CD4-positive, alpha-beta T cell (primary cell): ENCODE measurements around the gene ATP8A2. TPM values are rescaled to one million over a fixed set of nuclear protein-coding genes. Genes with fewer than 3 reads are reported as not detected.

Experiments
- ATAC-seq: fragments of 200-7000 bp; cut with Tn5 transposase; one replicate; pipeline ENCODE4 v1.10.0; 2022; ENCODE audit warnings: mild to moderate bottlenecking; ENCODE audit not compliant: poor library complexity
- CTCF ChIA-PET: fragments of 350-600 bp; sonication (Branson Sonifier 250); formaldehyde crosslinking; loops from one replicate; lab custom pipeline; 2021; ENCODE audit warnings: antibody characterized with exemption, inconsistent platforms; lab: Charles Lee
- POLR2A ChIA-PET: fragments of 350-600 bp; sonication (Branson Sonifier 250); formaldehyde crosslinking; loops from one replicate; lab custom pipeline; 2021; ENCODE audit warnings: antibody characterized with exemption, inconsistent platforms; lab: Charles Lee
- DNase-seq, 14 experiments: peaks; one replicate each; pipeline ENCODE4 v3.0.0-alpha.2; 2013 to 2020; ENCODE audit warnings: mixed read lengths in 2 of 14
- H3K27ac ChIP-seq, 2 donors: one replicate each; pipeline versions ENCODE4 v1.5.1 to v1.7.0; 2013; ENCODE audit warnings: low read length in 2 of 2, low read depth in 1 of 2, mild to moderate bottlenecking in 1 of 2
- H3K27me3 ChIP-seq, 2 experiments: 1 replicate in 1 of 2; 2 replicates in 1 of 2; pipeline versions ENCODE4 v1.6.1 to v1.7.0; 2013; ENCODE audit warnings: low read length in 2 of 2, control low read depth in 1 of 2, mild to moderate bottlenecking in 1 of 2, moderate library complexity in 1 of 2; ENCODE audit not compliant: insufficient read depth in 2 of 2, control insufficient read depth in 1 of 2
- H3K36me3 ChIP-seq: one replicate; pipeline ENCODE4 v1.6.1; 2013; ENCODE audit warnings: low read length, control low read depth; ENCODE audit not compliant: insufficient read depth
- H3K4me1 ChIP-seq: one replicate; pipeline ENCODE4 v1.6.1; 2013; ENCODE audit warnings: low read length, control low read depth; ENCODE audit not compliant: insufficient read depth
- H3K4me3 ChIP-seq: one replicate; pipeline ENCODE4 v1.5.1; 2013; ENCODE audit warnings: mild to moderate bottlenecking, low read length, moderate library complexity
- H3K9me3 ChIP-seq, 2 experiments: 1 replicate in 1 of 2; 2 replicates in 1 of 2; pipeline versions ENCODE4 v1.6.1 to v1.7.0; 2013; ENCODE audit warnings: low read length in 2 of 2, mild to moderate bottlenecking in 2 of 2, control low read depth in 1 of 2, moderate library complexity in 1 of 2; ENCODE audit not compliant: control insufficient read depth in 1 of 2, insufficient read depth in 1 of 2
- H3K27ac Mint-ChIP-seq: one replicate; pipeline ENCODE4 v1.8.0; 2020; ENCODE audit warnings: mixed read lengths
- H3K27me3 Mint-ChIP-seq: one replicate; pipeline ENCODE4 v1.8.0; 2021; ENCODE audit warnings: mixed read lengths
- H3K36me3 Mint-ChIP-seq: one replicate; pipeline ENCODE4 v1.8.0; 2021; ENCODE audit warnings: low read depth, mixed read lengths
- H3K4me1 Mint-ChIP-seq: one replicate; pipeline ENCODE4 v1.8.0; 2021; ENCODE audit warnings: low read depth, mixed read lengths
- H3K4me3 Mint-ChIP-seq: one replicate; pipeline ENCODE4 v1.8.0; 2020; ENCODE audit warnings: mild to moderate bottlenecking, mixed read lengths
- H3K9me3 Mint-ChIP-seq: one replicate; pipeline ENCODE4 v1.8.0; 2020; ENCODE audit warnings: mixed read lengths
- CTCF ChIP-seq: fragments of 200-600 bp; IDR thresholded peaks from one replicate; pipeline ENCODE4 v1.8.0; 2022; ENCODE audit warnings: antibody characterized with exemption, mild to moderate bottlenecking
- intact Hi-C, 2 experiments: fragments of 100-400 bp; cut with DNase I in 1 of 2; cut with micrococcal nuclease in 1 of 2; formaldehyde crosslinking; loops; one replicate each; pipeline versions ENCODE4 v1.15.1 to v1.9.0; 2023 to 2025; cut with DNase I, micrococcal nuclease
- total RNA-seq, 174 experiments: library from RNA in 2 of 174; stranded (reverse) in 2 of 174; gene quantifications; one replicate each; pipeline ENCODE4 v1.2.3 and lab custom pipeline; 2021 to 2026

The ATP8A2 gene
- total RNA-seq, 2 experiments from 2014 or later, result 0.22 to 0.36 TPM

GRCh38 chr13:25379011-25379410 is 7.2 kb downstream of the ATP8A2 start:
- ChIA-PET CTCF (no interaction called here), POLR2A (no interaction called here)
- Histone ChIP-seq H3K4me1 (no peaks in the 10 kb centered on the region), H3K27ac (no peak overlapping the region), H3K36me3 (no peaks in the 10 kb centered on the region), H3K4me3 (no peak overlapping the region), H3K27me3 (peaks cover 11 to 15% of the 10 kb centered on the region in 2 experiments), H3K9me3 (no peaks in the 10 kb centered on the region)
- H3K27me3 Mint-ChIP-seq, result peaks cover 51% of the 10 kb centered on the region
- H3K36me3 Mint-ChIP-seq, result no peaks in the 10 kb centered on the region
- no peak overlapping the region for H3K4me3 Mint-ChIP-seq
- intact Hi-C loops, result loop anchor here in 1 of 2 experiments (5.0 kb wide), 2 partner anchors 147 to 382 kb away; no protein-coding TSS in a partner anchor
- no peaks in the 10 kb centered on the region for H3K4me1 Mint-ChIP-seq
- no peaks in the 10 kb centered on the region for H3K9me3 Mint-ChIP-seq
- no peak for TF ChIP-seq CTCF
- no peak overlapping the region for H3K27ac Mint-ChIP-seq
- DNase-seq, result no peak
- no peak for ATAC-seq

GRCh38 chr13:25380082-25380481 is 8.3 kb downstream of the ATP8A2 start:
- Mint-ChIP-seq H3K27me3 (peaks cover 49% of the 10 kb centered on the region), H3K27ac (no peak overlapping the region), H3K4me1 (no peaks in the 10 kb centered on the region), H3K4me3 (no peak overlapping the region), H3K9me3 (no peaks in the 10 kb centered on the region), H3K36me3 (no peaks in the 10 kb centered on the region)
- Histone ChIP-seq H3K36me3 (no peaks in the 10 kb centered on the region), H3K4me3 (no peak overlapping the region), H3K9me3 (no peaks in the 10 kb centered on the region), H3K27ac (no peak overlapping the region), H3K4me1 (no peaks in the 10 kb centered on the region), H3K27me3 (peaks cover 5 to 6% of the 10 kb centered on the region in 2 experiments)
- ChIA-PET POLR2A (no interaction called here), CTCF (no interaction called here)
- no peak for ATAC-seq
- no peak for TF ChIP-seq CTCF
- intact Hi-C loops, result no loop called here
- DNase-seq, result no peak

- CTCF ChIA-PET, result no interaction called here
Observed at GRCh38 chr13:25380741-25381324, 9.1 kb downstream of the ATP8A2 start.

More at GRCh38 chr13:25380741-25381324, 9.1 kb downstream of the ATP8A2 start:
- H3K4me3 Mint-ChIP-seq, result no peak overlapping the region
- no peak for DNase-seq
- intact Hi-C loops, result no loop called here
- ATAC-seq, result no peak
- Histone ChIP-seq H3K4me1 (no peaks in the 10 kb centered on the region), H3K27me3 (peaks cover 0 to 7% of the 10 kb centered on the region in 2 experiments), H3K27ac (no peak overlapping the region), H3K4me3 (no peak overlapping the region), H3K36me3 (no peaks in the 10 kb centered on the region), H3K9me3 (no peaks in the 10 kb centered on the region)
- POLR2A ChIA-PET, result no interaction called here
- H3K36me3 Mint-ChIP-seq, result no peaks in the 10 kb centered on the region
- no peak overlapping the region for H3K27ac Mint-ChIP-seq
- TF ChIP-seq CTCF, result no peak
- H3K4me1 Mint-ChIP-seq, result no peaks in the 10 kb centered on the region
- H3K9me3 Mint-ChIP-seq, result no peaks in the 10 kb centered on the region
- peaks cover 43% of the 10 kb centered on the region for H3K27me3 Mint-ChIP-seq
